GM19043 (cell line): Measurements from ENCODE around the gene PRICKLE1.

Source experiments
- ATAC-seq: cut with Tn5 transposase; IDR thresholded peaks from one replicate; pipeline ENCODE4 v1.9.1; 2021; ENCODE audit warnings: low read depth; ENCODE audit not compliant: unreplicated experiment

Gene PRICKLE1

GRCh38 chr12:42502682-42503081 is 86.9 kb downstream of the PRICKLE1 start:
- ATAC-seq, result no peak

- no peak for ATAC-seq
These were observed 90.8 kb downstream of the PRICKLE1 start for GRCh38 chr12:42498549-42499247.

DNA sequence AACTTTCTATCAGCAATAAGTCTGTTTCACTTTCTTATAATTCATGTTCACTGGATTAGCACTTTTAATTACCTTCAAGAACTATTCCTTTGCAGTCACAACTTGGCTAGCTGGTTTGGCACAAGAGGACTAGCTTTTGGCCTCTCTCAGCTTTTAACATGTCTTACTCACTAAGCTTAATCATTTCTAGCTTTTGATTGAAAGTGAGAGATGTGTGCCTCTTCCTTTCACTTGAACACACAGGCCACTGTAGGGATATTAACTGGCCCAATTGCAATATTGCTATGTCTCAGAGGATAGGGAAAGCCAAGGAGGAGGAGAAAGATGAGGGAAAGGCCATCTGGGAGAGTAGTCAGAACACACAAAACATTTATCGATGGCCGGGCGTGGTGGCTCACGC is 92.7 kb downstream of the PRICKLE1 start:
- ATAC-seq, result no peak

DNA sequence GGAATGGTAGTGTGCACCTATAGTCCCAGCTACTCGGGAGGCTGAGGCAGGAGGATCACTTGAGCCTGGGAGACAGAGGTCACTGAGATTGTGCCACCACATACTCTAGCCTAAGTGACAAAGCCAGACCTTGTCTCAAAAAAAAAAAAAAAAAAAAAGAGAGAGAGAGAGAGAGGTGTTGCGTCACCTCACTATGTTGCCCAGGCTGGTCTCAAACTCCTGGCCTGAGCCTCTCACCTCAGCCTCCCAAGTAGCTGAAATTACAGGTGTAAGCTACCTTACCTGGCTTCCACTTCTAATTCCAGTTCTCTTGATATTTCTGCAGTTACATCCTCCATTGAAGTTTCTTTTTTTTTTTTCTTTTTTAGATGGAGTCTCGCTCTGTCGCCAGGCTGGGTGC is 94.3 kb downstream of the PRICKLE1 start:
- ATAC-seq, result no peak

- ATAC-seq, result no peak
These were observed 97.3 kb downstream of the PRICKLE1 start for GRCh38 chr12:42492267-42492666.

DNA sequence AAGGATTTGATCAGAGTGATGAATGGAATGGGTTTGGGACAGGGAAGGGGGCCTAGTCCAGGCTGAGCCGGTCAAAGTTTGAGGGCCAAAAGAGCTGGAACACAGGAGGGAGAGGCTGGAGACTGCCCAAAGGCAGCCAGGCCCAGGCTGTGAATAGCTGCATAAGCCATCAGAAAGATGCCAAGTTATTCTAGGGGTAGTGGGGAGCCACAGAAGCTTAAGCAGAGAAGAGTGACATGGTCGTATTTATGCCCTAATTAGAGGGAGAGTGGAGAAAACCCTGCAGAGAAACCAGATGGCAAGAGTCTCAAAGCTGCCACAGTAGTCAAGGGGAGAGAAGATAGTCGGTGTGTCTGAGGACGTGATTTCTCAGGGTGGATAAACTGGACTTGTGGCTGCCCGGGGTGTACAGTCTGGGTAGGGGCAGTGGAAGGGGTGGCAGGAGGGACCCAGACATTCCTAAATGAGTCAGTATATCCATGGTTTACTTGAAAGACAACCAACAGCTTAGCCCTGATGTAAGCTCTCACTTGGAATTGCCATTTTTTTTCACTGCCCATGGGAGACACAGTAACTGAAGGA is 99.2 kb downstream of the PRICKLE1 start:
- no peak for ATAC-seq

- ATAC-seq, result no peak
These were observed 103.1 kb downstream of the PRICKLE1 start for GRCh38 chr12:42486407-42486806.

DNA sequence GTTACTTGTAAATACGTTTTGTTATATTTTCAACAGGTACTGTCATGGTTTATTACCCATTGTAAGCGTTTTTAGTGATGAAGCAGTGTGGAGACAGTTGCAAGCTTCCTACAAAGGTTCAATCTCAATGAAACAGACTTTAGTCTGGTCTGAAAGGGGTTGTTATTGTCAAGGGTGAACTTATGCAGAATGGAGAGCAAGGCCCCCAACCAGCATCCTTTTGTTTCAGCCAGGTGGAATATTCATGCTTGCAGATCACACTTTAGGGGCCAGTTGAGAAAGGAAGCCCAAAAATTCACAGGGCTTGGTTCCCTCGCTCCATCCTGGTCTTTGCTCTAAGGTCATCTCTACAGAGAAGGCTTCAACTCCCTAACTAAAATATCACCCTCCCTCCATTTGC is 103.7 kb downstream of the PRICKLE1 start:
- ATAC-seq, result no peak

GRCh38 chr12:42484996-42485395 is 104.5 kb downstream of the PRICKLE1 start:
- no peak for ATAC-seq

- ATAC-seq, result peak; percentile 14
These were observed 106.1 kb downstream of the PRICKLE1 start for GRCh38 chr12:42483521-42483790.

DNA sequence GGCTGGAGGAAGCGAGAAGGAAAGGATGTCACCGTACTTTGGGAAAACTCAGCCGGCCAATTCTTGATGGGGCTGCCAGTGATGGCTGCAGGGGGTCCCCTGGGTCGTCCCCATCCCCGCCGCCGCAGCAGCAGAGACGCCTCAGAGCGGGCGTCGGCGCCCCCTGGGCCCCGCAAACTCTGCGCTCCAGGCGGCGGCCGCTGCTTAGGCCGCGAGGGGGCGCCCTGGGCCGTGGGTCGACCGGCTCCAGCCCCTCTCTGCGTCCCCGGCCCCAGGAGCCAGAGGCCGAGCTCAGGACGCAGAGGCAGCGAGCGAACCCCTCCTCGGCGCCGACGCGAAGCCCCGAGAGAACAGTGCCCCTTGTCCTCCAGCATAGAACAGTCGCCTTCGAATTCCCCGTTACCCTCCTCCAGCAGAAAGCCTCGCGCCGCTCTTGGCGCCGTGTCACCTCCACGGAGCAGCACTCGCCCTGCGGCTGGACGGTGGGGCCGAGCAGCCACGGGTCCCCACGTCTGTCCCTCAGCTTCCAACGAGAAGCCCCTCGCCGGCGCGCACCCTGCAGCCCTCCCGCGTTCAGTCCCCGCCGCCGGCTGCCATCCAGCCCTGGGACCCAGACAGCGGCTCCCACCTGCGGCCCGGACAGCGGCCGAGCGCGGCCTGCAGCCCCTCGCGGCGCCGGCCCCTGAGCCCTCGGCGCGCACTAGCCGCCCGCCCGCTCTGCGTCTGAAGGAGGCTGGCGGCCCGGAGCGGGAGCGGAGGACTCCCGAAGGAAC is 106.6 kb downstream of the PRICKLE1 start:
- ATAC-seq, result peak; percentile 77

GRCh38 chr12:42482041-42482747 is 107.4 kb downstream of the PRICKLE1 start:
- ATAC-seq, result no peak

GRCh38 chr12:42481368-42481767 is 108.2 kb downstream of the PRICKLE1 start:
- no peak for ATAC-seq

DNA sequence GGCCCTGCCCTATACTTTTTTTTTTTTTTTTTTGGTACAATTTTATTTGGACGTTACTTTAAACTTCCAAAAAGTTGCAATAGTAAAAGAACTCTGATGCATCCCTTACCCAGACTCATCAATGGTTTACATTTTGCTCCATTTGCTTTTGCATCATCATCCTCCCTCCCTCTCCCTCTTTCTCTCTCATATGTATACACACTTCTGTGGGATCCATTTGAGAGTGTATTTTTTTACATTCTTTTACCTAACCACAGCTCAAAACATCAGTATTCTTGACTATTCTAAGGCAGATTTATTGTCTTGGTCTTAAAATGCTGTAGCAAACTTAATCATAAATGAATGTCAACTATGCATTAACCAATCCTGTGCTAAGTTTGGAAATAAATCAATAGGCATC is 111.6 kb downstream of the PRICKLE1 start:
- ATAC-seq, result no peak

DNA sequence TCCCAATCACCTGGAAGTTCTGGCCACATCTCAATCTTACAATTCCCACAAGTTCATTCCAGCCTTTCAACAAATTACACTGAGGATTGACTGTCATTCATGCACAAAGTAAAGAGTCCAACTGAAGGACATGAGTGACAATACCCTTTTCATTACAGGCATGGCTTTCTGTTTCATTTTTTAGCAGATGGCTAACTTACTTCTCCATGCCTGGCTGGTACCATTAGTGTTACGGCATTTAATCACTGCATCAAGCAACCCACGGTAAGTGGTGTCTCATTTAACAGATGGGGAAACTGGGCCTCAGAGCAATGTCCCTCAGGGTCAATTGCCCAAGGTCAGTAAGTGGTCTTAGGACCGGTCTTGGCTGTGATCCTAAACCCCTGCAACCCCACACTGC is 114.4 kb downstream of the PRICKLE1 start:
- no peak for ATAC-seq

DNA sequence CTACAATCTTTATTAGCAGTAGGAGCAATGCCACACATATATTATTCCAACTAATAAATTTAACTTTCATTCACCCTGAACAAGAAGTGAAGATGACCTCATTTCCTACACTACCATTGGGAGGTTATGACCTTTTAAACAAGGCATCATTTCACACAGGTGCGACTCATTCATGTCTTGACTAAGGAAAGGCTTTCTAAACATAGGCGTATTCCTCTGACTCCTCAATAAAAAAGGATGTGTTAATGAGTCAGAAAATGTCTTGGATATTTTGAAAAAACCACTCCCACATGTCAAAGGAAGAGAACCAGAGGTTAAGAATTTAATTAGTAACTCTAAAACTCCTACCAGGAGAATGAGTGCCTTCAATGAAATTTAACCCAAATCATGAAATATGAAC is 115.2 kb downstream of the PRICKLE1 start:
- ATAC-seq, result no peak

DNA sequence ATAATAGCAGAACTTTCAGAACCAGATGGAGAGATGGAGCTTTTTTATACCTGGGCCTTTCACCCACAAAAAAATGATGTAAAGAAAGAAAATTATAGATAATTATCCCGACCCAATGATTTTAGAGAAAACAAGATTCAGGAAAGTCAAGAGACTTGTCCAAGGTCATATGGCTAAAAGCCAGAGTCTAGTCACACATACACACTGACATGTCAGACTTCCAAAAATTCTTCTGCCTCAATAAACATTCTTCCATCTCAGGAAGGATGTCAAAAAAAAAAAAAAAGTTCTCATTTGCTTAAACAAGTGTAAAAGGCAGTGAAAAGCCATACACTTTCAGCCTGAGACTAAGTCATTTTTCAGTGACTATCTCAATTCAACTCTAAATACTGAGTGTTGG is 116.0 kb downstream of the PRICKLE1 start:
- ATAC-seq, result no peak

GRCh38 chr12:42473130-42473529 is 116.4 kb downstream of the PRICKLE1 start:
- no peak for ATAC-seq

DNA sequence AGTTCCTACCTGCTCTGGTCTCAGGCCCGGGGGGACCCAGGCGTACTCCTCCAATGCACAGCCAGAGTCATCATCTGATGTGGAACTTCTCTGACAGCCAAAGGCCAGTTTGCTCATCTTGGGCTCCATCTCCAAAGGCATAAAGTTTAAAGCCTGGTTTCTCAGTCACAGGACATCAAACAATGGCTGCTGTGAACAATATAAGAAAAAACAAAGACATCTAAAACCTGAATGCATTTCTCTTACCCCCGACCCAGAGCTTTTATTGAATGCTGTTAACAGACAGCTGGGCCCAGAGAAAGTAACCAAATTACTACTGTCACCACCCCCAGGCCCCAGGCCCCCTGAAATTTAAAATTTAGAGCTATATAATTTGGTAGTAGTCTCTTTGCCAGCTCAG is 117.2 kb downstream of the PRICKLE1 start:
- ATAC-seq, result no peak

DNA sequence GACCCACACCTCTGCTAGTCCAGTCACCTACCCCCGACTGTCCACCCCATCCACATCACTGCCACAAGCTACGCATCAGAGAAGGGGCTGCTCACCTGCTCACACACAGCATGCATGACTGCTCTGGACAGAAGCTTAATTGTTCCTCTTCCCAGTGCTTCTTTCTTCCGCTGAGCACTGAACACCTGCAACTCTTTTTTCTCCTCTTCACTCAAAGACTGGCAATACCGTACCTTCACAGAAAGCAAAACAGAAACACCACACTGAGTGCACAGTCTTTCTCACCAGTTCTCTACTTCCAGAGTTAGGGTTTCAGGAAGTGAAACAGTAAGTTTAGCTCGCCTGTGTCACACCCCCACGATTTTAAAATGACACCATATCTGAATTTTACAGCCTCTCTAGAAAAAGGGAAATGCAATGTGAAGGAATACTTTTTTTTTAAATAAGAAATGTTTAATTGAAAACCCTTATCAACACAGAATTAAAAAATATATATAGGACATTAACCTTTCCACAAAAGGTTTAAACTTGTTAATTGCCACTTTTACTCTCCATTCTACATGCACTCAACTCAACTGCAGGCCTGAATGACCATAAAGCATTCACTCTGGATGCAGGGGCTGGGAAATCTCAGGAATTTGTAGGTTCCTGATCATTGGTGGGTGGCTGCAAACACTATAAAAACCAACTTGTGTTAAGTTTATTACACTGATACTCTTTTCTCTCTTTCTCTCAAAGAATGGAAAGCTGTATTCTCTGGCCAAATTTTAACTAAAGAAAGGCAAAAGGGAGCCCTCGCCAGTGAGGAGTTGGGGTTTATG is 120.0 kb downstream of the PRICKLE1 start:
- ATAC-seq, result peak; percentile 94

DNA sequence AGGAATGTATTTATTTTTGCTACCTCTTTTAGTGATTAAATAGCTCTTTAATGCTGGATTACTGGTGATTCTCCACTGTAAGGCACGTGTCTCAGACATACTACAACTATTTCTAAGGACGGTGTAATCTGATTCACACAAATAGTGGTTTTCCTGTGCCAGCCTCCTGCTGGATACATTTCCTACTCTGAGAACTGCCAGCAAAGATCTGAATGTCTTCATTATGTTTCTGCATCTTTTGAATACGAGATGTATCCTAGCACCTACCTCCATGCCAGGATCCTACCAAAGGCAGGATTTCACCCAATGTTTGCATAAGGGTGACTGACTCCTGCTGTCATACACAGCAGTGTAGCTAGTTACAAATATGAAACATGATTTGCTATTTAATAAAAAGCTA is 120.6 kb downstream of the PRICKLE1 start:
- no peak for ATAC-seq
